GM18507 (cell line): ENCODE results near the gene AFDN.
"Not testable (repeated sequence)": the region's sequence is repeated elsewhere in the genome, so short reads cannot be mapped to it uniquely, and the experiment has no call there.

Experiments used
- DNase-seq: peaks from one replicate; pipeline ENCODE4 v3.0.0; 2011; ENCODE audit warnings: low read depth; ENCODE audit not compliant: insufficient read length; ENCODE audit errors: extremely low spot score
- FAIRE-seq: peaks from 2 replicates; lab custom pipeline; 2011; peaks lifted over from hg19 to GRCh38; lab: Jason Lieb, UNC

Gene AFDN

GRCh38 chr6:167985911-167986595 is 159.3 kb downstream of the AFDN start:
- DNase-seq (no peak), FAIRE-seq (no peak)

DNA sequence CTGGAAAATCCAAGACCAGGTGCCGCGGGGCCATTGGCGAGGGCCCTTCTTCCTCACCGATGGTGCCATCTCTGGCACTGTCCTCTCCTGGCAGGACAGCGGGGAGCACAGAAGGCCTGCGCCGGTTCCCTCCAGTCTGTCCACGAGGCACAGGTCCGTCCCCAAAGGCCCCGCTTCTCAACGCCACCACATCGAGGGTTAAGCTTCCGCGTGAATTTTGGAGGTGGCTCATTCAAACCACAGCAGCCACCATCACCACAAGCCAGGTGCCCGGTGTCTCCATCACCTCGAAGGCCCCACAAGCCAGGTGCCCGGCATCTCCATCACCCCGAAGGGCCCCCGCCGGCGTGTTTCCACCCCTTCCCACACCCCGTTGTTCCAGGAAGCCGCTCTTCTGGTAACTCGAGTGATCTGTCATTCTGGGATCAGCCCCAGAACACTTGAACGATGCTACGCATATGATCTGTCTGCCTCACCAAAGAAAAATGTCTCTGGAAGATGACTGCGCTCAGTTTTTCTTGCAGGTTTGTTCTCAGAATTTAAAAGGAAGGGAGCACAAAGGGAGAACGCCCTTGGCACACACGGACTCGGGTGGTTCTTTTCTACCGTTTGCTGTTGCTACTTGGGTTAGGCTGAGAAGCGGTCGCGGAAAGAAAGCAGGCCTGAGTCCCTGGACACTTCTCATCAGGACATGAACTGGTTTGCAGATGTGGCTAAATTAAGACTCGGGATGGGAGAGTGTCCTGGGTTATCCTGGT is 160.9 kb downstream of the AFDN start:
- DNase-seq (no peak), FAIRE-seq (no peak)

GRCh38 chr6:167988154-167988495 is 161.4 kb downstream of the AFDN start:
- FAIRE-seq, result no peak
- DNase-seq, result no peak

GRCh38 chr6:167988945-167989841 is 162.5 kb downstream of the AFDN start:
- DNase-seq (no peak), FAIRE-seq (no peak)

DNA sequence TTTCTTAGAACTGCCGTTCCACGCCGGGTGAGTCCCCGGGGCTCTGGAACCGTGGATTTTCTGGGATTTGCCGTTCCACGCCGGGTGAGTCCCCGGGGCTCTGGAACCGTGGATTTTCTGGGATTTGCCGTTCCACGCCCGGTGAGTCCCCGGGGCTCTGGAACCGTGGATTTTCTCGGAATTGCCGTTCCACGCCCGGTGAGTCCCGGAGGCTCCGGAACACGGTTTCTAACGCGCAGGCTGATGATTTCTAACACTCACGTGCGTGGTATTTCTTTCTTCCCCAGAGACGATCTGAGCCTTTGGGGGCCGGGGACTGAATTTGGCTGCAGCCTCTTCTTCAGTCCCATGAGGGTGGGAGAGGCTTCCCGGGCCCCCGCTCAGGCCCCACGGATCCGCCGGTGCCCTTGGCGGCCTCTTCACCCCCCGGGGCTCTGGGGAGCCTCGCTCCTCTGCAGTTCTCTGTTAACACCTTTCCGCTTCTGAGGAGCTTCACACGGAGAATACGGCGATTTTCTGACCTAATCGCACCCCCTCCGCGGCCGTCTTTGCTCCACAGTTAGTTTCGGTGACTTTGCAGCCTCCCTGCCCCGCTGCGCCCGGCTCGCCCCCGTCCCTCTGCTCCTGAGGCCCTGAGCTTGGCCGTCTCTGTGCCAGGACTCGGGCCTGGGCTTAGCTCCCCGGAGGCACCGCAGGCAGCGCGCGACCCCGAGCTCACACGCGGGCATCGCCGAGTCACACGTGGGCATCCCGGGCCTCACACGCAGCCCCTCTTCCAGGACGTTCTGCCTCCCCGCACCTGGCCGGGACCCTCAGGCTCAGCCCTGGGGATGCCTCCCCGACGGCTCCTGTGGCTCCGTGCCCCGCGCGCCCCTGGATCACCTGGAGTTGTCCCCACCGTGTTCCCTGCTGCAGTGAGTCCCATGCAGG is 163.6 kb downstream of the AFDN start:
- DNase-seq, result no peak
- no peak for FAIRE-seq

GRCh38 chr6:167993169-167993568 is 166.5 kb downstream of the AFDN start:
- DNase-seq, result no peak
- FAIRE-seq, result no peak

DNA sequence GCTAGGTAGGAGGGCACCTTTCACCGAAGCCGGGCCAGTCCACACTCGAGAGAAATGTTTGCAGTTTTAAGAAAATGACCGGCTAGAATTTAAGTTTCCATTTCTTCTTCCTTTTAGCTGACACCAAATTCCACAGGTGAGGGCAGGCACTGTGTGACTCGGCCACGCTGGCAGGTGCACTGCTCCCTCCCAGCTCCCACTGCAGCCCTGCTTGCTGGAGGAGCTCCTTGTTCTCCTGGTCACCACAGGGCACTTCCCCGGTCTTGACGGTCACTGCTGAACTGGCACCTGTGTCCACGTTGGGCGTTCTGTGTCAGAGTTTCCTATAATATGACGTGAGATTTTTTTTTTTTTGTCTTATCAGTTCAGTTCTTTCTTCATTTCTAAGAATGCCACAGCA is 167.1 kb downstream of the AFDN start:
- no peak for FAIRE-seq
- no peak for DNase-seq

DNA sequence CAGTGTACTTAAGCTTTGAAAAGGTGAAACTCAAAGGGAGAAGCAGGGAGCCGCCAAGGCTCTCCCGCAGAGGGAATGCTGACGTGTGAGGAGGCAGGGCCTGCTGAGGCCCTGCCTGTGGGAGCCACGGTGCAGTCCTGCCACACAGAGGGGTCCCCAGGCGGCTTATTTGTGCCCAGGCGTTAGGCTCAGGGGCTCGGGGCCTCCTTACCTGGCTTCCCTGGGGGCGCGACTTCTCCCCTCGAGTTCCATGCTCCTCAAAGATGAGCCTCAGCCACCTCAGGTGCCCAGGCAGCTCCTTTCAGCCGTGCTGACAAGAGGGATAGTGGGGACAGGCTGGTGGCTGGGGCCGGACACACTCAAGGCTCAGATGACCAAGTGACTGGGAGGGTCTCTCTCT is 168.6 kb downstream of the AFDN start:
- DNase-seq, result no peak
- no peak for FAIRE-seq

GRCh38 chr6:167995731-167996151 is 169.0 kb downstream of the AFDN start:
- no peak for FAIRE-seq
- DNase-seq, result no peak

DNA sequence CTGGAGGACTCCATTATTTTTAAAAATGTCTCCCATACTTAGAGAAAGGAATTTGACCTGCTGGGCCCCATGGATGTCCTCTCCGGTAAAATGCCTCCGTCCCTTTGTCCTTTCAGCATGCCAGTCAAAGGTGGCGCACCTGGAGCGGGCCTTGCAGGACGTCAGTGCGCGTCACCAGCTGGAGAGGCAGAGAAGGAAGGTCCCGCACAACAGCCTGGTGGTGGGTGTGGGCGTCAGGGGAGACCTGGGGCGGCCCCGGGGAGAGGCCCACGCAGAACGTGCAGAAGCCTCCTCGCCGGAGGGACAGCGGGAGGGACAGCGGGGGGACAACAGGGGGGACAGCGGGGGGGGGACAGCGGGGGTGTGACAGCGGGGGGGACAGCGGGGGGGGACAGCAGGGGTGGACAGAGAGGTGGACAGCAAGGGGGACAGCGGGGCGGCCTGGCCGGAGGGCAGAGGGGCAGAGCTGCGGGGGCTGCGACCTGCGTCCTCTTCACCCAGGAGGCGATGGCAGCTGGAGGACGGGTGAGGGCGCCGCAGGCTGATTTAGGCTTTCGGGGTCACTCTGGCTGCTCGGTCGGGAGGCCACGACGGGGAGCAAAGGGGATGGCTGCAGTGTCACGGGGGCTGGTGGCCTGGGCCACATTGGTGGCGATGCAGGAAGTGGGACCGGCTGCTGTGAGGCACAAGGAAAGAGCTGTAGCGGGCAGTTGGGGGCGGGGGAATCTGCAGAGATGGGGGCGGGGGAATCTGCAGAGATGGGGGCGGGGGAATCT is 169.9 kb downstream of the AFDN start:
- no peak for DNase-seq
- no peak for FAIRE-seq

GRCh38 chr6:167997642-167998041 is 170.9 kb downstream of the AFDN start, which contains the start of gene KIF25:
TSS of gene KIF25 (plus strand) at chr6:167997671. CDS start at chr6:168029586, 31,915 bp downstream.
- no peak for DNase-seq
- FAIRE-seq, result no peak

DNA sequence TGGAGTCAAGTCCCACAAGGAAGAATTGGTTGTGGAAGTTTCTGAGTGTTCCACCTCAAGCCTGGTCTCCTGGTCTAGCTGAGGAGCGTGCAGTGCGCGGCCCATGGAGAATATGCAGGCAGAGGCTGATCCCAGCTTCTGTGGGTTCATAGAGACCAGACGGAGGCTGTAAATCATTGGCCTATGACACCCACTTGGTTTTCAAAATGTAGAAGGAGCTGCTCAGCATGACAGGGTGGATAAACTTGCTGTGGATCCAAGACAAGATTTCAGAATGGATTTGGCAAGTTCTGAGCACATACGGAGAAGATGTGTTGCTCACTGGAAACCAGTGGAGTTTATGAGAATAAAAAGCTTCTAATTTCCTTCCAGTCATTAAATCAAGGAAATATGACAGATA is 171.5 kb downstream of the AFDN start:
- DNase-seq, result no peak
- no peak for FAIRE-seq

DNA sequence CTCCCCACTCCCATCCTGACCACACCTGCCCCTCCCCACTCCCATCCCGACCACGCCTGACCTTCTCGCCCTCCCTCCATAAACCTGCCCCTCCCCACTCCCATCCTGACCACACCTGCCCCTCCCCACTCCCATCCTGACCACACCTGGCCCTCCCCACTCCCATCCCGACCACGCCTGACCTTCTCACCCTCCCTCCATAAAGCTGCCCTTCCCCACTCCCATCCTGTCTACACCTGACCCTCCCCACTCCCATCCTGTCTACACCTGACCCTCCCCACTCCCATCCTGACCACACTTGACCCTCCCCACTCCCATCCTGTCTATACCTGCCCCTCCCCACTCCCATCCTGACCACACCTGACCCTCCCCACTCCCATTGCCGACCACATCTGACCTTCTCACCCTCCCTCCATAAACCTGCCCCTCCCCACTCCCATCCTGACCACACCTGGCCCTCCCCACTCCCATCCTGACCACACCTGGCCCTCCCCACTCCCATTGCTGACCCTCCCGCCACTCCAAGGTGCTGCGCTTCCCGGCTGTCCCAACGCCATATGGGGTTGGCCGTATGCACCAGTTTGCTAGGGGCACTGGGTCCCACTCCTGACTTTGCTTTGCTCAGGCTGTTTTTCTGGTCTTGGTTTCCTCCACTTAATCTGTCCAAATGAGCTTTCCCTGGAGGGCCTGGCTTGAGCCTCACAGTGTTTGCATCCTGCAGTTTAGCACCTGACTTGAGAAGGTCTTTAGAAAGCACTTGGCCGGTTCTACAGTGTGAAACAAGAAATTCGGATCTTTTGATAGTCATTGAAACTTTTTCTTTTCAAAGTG is 173.7 kb downstream of the AFDN start:
- DNase-seq, result no peak
- no peak for FAIRE-seq

DNA sequence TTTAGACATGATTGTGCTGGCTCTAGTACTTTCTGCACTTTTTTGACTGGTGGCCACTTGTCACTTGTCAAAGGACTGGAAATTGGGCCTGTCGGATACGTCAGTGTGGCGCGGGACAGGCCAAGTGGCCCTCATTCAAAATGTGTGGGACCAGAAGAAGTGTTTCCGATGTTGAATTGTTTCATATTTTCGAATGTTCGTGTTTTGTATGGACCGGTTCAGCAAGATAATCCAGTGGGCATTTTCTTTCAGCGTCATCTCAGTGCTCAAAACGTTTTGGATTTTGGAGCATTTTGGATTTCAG is 174.3 kb downstream of the AFDN start:
- FAIRE-seq (no peak), DNase-seq (no peak)

DNA sequence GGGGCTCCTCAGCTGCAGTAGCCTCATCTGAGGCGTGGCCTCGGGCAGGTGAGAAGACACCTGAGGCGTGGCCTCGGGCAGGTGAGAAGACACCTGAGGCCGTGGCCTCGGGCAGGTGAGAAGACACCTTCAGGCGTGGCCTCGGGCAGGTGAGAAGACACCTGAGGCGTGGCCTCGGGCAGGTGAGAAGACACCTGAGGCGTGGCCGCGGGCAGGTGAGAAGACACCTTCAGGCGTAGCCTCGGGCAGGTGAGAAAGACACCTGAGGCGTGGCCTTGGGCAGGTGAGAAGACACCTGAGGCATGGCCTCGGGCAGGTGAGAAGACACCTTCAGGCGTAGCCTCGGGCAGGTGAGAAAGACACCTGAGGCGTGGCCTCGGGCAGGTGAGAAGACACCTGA is 174.8 kb downstream of the AFDN start:
- FAIRE-seq, result not testable (repeated sequence)

GRCh38 chr6:168002804-168003203 is 176.1 kb downstream of the AFDN start:
- no peak for DNase-seq
- no peak for FAIRE-seq

More for the DNA sequence above, 174.8 kb downstream of the AFDN start:
- DNase-seq, result not testable (repeated sequence)

- FAIRE-seq, result no peak
- DNase-seq, result no peak
These were observed 177.3 kb downstream of the AFDN start for GRCh38 chr6:168004023-168004422.

GRCh38 chr6:168004945-168005344 is 178.2 kb downstream of the AFDN start:
- FAIRE-seq, result no peak
- no peak for DNase-seq
